Measurements from ENCODE around the gene APLF.

APLF gene

GRCh38 chr2:68627615-68628014, 160.2 kb downstream of the APLF start:
- H3K4me3 ChIP-seq (ENCODE audit: low read depth, low read length) = no peak overlapping the region
- no peak for DNase-seq (ENCODE audit: low read depth)
- TF ChIP-seq CTCF (IDR thresholded peaks at IDR 0.05; ENCODE audit: insufficient read depth, low read depth, low read length, missing control alignments) = no peak

Measured in GM12865 (cell line).